Measurements from ENCODE around the gene PHYHD1.

The PHYHD1 gene

GRCh38 chr9:128899566-128900322 lies 21.0 kb upstream of the PHYHD1 start:
- DNase-seq (ENCODE audit: low read depth in 2 of 2, low spot score in 1 of 2), result no peak

GRCh38 chr9:128901379-128901778 lies 19.4 kb upstream of the PHYHD1 start:
- DNase-seq (ENCODE audit: low read depth in 2 of 2, low spot score in 1 of 2), result no peak

GRCh38 chr9:128901822-128902221 lies 19.0 kb upstream of the PHYHD1 start:
- no peak for DNase-seq (ENCODE audit: low read depth in 2 of 2, low spot score in 1 of 2)

GRCh38 chr9:128902351-128903078 lies 18.3 kb upstream of the PHYHD1 start:
- DNase-seq (ENCODE audit: low read depth in 2 of 2, low spot score in 1 of 2), result peak; percentile 59 to 75

GRCh38 chr9:128903079-128903461 lies 17.7 kb upstream of the PHYHD1 start:
- DNase-seq (ENCODE audit: low read depth in 2 of 2, low spot score in 1 of 2), result no peak

GRCh38 chr9:128903871-128904620 lies 16.7 kb upstream of the PHYHD1 start:
- no peak for DNase-seq (ENCODE audit: low read depth in 2 of 2, low spot score in 1 of 2)

GRCh38 chr9:128905964-128906363 lies 14.8 kb upstream of the PHYHD1 start:
- no peak for DNase-seq (ENCODE audit: low read depth in 2 of 2, low spot score in 1 of 2)

- DNase-seq (ENCODE audit: low read depth in 2 of 2, low spot score in 1 of 2), result no peak
Measured at GRCh38 chr9:128906741-128907140, 14.0 kb upstream of the PHYHD1 start.

- DNase-seq (ENCODE audit: low read depth in 2 of 2, low spot score in 1 of 2), result no peak
Measured at GRCh38 chr9:128908372-128908771, 12.4 kb upstream of the PHYHD1 start.

- DNase-seq (ENCODE audit: low read depth in 2 of 2, low spot score in 1 of 2), result no peak
Measured at GRCh38 chr9:128909859-128910258, 10.9 kb upstream of the PHYHD1 start.

- no peak for DNase-seq (ENCODE audit: low read depth in 2 of 2, low spot score in 1 of 2)
Measured at GRCh38 chr9:128910906-128911305, 9.9 kb upstream of the PHYHD1 start.

- no peak for DNase-seq (ENCODE audit: low read depth in 2 of 2, low spot score in 1 of 2)
Measured at GRCh38 chr9:128911529-128912035, 9.2 kb upstream of the PHYHD1 start.

GRCh38 chr9:128912270-128912853 lies 8.4 kb upstream of the PHYHD1 start:
- no peak for DNase-seq (ENCODE audit: low read depth in 2 of 2, low spot score in 1 of 2)

GRCh38 chr9:128913048-128913900 lies 7.5 kb upstream of the PHYHD1 start:
- DNase-seq (ENCODE audit: low read depth in 2 of 2, low spot score in 1 of 2), result no peak

- DNase-seq (ENCODE audit: low read depth in 2 of 2, low spot score in 1 of 2), result no peak
Measured at GRCh38 chr9:128913995-128914772, 6.6 kb upstream of the PHYHD1 start.

GRCh38 chr9:128916204-128916603 lies 4.6 kb upstream of the PHYHD1 start:
- DNase-seq (ENCODE audit: low read depth in 2 of 2, low spot score in 1 of 2), result no peak

- DNase-seq (ENCODE audit: low read depth in 2 of 2, low spot score in 1 of 2), result no peak
Measured at GRCh38 chr9:128916745-128917144, 4.0 kb upstream of the PHYHD1 start.

GRCh38 chr9:128917151-128917849 lies 3.5 kb upstream of the PHYHD1 start:
- DNase-seq (ENCODE audit: low read depth in 2 of 2, low spot score in 1 of 2), result no peak

GRCh38 chr9:128918921-128919320 lies 1.9 kb upstream of the PHYHD1 start:
- no peak for DNase-seq (ENCODE audit: low read depth in 2 of 2, low spot score in 1 of 2)

Data from stimulated activated CD8-positive, alpha-beta memory T cell treated with anti-CD3 and anti-CD28 coated beads, Interleukin-4, amount 100 ng/mL, for 1 hour (primary cell).